H54 (cell line): ENCODE results near the gene DDX25.

ENCODE experiments used
- DNase-seq: peaks from one replicate; pipeline ENCODE4 v3.0.0; 2011; ENCODE audit warnings: low spot score, mixed read lengths; ENCODE audit not compliant: insufficient read length
- FAIRE-seq: peaks from 3 replicates; lab custom pipeline; 2011; peaks lifted over from hg19 to GRCh38; lab: Jason Lieb, UNC
- POLR2A ChIP-seq: IDR thresholded peaks from 2 replicates; pipeline ENCODE4 v1.6.1; 2011; ENCODE audit warnings: low read depth, mild to moderate bottlenecking, low read length

DDX25 gene

DNA sequence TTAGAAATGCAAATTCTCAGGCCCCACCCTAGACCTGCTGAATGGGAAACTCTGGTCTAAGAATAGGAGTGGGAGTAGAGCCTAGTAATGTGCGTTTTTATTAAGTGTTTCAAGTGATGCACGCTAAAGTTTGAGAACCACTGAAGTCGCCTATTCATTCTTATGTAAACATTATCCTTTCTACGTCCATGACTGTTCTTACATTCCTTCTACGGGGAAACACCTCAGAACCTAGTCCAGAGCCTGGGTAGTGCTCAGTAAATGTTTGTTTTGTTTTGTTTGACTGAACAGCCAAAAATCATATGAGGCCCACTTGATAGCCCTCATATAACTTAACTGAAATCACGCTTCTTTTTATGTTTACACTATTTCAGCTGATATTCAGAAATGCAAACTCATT is 71.3 kb downstream of the DDX25 start:
- no peak for FAIRE-seq

DNA sequence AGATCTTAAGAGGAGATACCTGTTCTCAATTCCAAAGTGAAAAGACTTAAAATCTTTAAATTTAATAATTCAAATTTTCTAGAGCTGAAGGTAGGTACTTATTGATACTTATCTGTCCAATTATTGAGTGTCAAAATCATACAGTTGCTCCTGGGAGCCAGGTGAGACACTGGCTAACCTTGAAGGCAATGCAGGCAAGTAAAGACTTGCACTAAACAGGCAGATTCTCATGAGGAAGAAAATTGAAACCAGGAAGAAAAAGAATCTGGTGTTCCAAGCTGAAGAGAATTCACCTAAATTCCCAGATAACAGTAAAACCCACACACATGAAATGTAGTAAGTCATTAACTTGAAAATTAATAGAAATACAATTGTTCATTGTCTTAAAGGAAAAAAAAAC is 71.8 kb downstream of the DDX25 start:
- TF ChIP-seq POLR2A: no peak
- no peak for FAIRE-seq
- DNase-seq: no peak

More for the DNA sequence above, 71.3 kb downstream of the DDX25 start:
- TF ChIP-seq POLR2A: no peak
- no peak for DNase-seq

DNA sequence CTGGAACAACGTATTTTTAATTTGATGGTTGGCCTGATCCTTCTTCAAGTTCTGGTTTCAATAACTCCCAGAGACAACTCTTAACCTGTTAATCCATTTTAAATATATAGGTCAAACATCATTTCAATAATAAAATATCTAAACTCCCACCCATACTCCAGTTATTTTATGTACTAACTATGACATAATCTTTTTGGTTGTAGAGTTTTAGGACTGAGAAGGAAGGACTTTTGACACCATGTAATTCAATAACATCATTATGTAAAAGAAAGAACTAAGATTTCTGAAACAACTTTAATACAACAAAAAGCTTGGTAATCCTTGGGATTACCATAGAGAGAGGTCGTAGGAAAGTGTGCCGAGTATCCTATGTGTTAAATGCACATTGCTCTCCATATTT is 73.0 kb downstream of the DDX25 start:
- TF ChIP-seq POLR2A: no peak
- no peak for DNase-seq
- FAIRE-seq: no peak

DNA sequence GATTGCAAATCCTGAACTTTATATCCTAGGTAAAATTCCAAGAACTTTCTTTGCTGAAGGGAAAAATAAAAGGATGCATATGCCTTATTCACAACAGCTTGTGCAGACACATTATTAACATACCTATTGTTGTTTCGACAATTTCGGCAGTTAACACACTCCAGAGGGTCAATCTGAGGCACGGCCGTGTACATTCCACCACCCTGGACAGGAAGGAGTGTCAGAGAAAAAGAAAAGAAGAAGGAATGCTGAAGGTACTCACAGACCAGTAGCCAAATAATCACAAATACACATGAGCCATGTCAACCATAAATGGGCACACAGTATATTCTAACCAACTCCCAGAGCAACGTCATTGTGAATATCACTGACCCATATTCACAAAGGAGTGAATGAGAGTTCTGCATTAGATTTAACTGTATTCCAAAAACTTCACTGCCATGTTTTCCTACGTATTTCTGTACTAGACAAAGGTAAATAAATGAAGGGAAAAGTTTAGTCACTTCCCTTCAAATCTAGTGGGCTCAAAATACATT is 73.9 kb downstream of the DDX25 start:
- no peak for DNase-seq
- TF ChIP-seq POLR2A: no peak
- FAIRE-seq: no peak
